Mesothelial cell of epicardium (in vitro differentiated cells): Measurements from ENCODE around the gene IQGAP2. TPM values are rescaled to one million over a fixed set of nuclear protein-coding genes. Genes with fewer than 3 reads are reported as not detected.

Experiments used
- DNase-seq, 2 experiments: peaks; one replicate each; pipeline ENCODE4 v3.0.0; 2021; ENCODE audit warnings: low spot score in 2 of 2; ENCODE audit not compliant: unreplicated experiment in 2 of 2
- H3K27ac Mint-ChIP-seq: 2 replicates; pipeline ENCODE4 v1.8.0; 2021; ENCODE audit warnings: mixed read lengths
- H3K27me3 Mint-ChIP-seq: 2 replicates; pipeline ENCODE4 v1.8.0; 2021; ENCODE audit warnings: low read depth, mixed read lengths
- H3K36me3 Mint-ChIP-seq: 2 replicates; pipeline ENCODE4 v1.8.0; 2021; ENCODE audit warnings: mixed read lengths
- H3K4me1 Mint-ChIP-seq: 2 replicates; pipeline ENCODE4 v1.8.0; 2021; ENCODE audit warnings: mixed read lengths
- H3K4me3 Mint-ChIP-seq: 2 replicates; pipeline ENCODE4 v1.8.0; 2021; ENCODE audit warnings: mild to moderate bottlenecking, moderate library complexity, mixed read lengths
- H3K9me3 Mint-ChIP-seq: 2 replicates; pipeline ENCODE4 v1.8.0; 2021; ENCODE audit warnings: mixed read lengths
- CTCF ChIP-seq: fragments of 200-600 bp; sonication (generic); IDR thresholded peaks from one replicate; pipeline ENCODE4 v1.5.0; 2021; ENCODE audit warnings: antibody characterized with exemption; ENCODE audit not compliant: unreplicated experiment
- total RNA-seq: library from RNA; stranded (reverse); gene quantifications from 3 replicates; pipeline ENCODE4 v1.2.1, GENCODE V29; 2021

IQGAP2 gene
- total RNA-seq, 1 donor from 2014 or later, result 13.9 TPM

GRCh38 chr5:76529464-76530344 is 126.6 kb downstream of the IQGAP2 start:
- Mint-ChIP-seq H3K4me1 (peaks cover 38% of the 10 kb centered on the region), H3K36me3 (peaks cover 2% of the 10 kb centered on the region), H3K4me3 (no peak overlapping the region), H3K27me3 (no peaks in the 10 kb centered on the region), H3K27ac (no peak overlapping the region), H3K9me3 (peaks cover 4% of the 10 kb centered on the region)
- TF ChIP-seq CTCF, result no peak
- DNase-seq, result no peak

GRCh38 chr5:76532052-76532451 is 129.0 kb downstream of the IQGAP2 start:
- no peak overlapping the region for H3K4me3 Mint-ChIP-seq
- DNase-seq, result no peak
- no peak overlapping the region for H3K27ac Mint-ChIP-seq
- no peaks in the 10 kb centered on the region for H3K27me3 Mint-ChIP-seq
- peaks cover 2% of the 10 kb centered on the region for H3K36me3 Mint-ChIP-seq
- H3K9me3 Mint-ChIP-seq, result peaks cover 4% of the 10 kb centered on the region
- H3K4me1 Mint-ChIP-seq, result peaks cover 23% of the 10 kb centered on the region
- no peak for TF ChIP-seq CTCF

GRCh38 chr5:76532973-76533372 is 129.9 kb downstream of the IQGAP2 start:
- Mint-ChIP-seq H3K4me3 (no peak overlapping the region), H3K27me3 (no peaks in the 10 kb centered on the region), H3K4me1 (peaks cover 15% of the 10 kb centered on the region), H3K9me3 (peaks cover 8% of the 10 kb centered on the region), H3K36me3 (peaks cover 2% of the 10 kb centered on the region), H3K27ac (no peak overlapping the region)
- no peak for DNase-seq
- no peak for TF ChIP-seq CTCF

GRCh38 chr5:76535577-76535976 is 132.5 kb downstream of the IQGAP2 start:
- H3K4me1 Mint-ChIP-seq, result peaks cover 8% of the 10 kb centered on the region
- H3K27me3 Mint-ChIP-seq, result peaks cover 13% of the 10 kb centered on the region
- H3K4me3 Mint-ChIP-seq, result no peak overlapping the region
- H3K9me3 Mint-ChIP-seq, result peaks cover 9% of the 10 kb centered on the region
- TF ChIP-seq CTCF, result no peak
- peaks cover 2% of the 10 kb centered on the region for H3K36me3 Mint-ChIP-seq
- no peak overlapping the region for H3K27ac Mint-ChIP-seq
- DNase-seq, result no peak

GRCh38 chr5:76537073-76537543 is 134.0 kb downstream of the IQGAP2 start:
- H3K4me3 Mint-ChIP-seq, result no peak overlapping the region
- H3K9me3 Mint-ChIP-seq, result peaks cover 4% of the 10 kb centered on the region
- peaks cover 13% of the 10 kb centered on the region for H3K27me3 Mint-ChIP-seq
- no peak overlapping the region for H3K27ac Mint-ChIP-seq
- no peak for DNase-seq
- TF ChIP-seq CTCF, result no peak
- peaks cover 12% of the 10 kb centered on the region for H3K4me1 Mint-ChIP-seq
- no peaks in the 10 kb centered on the region for H3K36me3 Mint-ChIP-seq
